Heart right ventricle (tissue), 16 donors: ENCODE results near the gene BRAT1. TPM values are rescaled to one million over a fixed set of nuclear protein-coding genes. Genes with fewer than 3 reads are reported as not detected.

Source experiments
- ATAC-seq, 8 donors: fragments of 200-7000 bp; cut with Tn5 transposase; one replicate each; pipeline ENCODE4 v1.9.1; 2020; ENCODE audit warnings: mild to moderate bottlenecking in 8 of 8, moderate library complexity in 8 of 8, moderate number of reproducible peaks in 1 of 8
- DNase-seq, 2 donors: peaks; one replicate each; pipeline ENCODE4 v3.0.0-alpha.2; 2020
- H3K27ac ChIP-seq, 10 donors: fragments of 200-600 bp; sonication (generic) in 2 of 10; one replicate each; pipeline versions ENCODE4 v1.5.0 to v1.8.0; 2020 to 2022; ENCODE audit warnings: mild to moderate bottlenecking in 3 of 10
- H3K27me3 ChIP-seq, 7 donors: fragments of 200-600 bp; one replicate each; pipeline ENCODE4 v1.8.0; 2021 to 2022; ENCODE audit warnings: mild to moderate bottlenecking in 2 of 7
- H3K36me3 ChIP-seq, 9 donors: fragments of 200-600 bp; sonication (generic) in 1 of 9; one replicate each; pipeline versions ENCODE4 v1.5.0 to v1.8.0; 2020 to 2022; ENCODE audit warnings: mild to moderate bottlenecking in 2 of 9
- H3K4me1 ChIP-seq, 9 donors: fragments of 200-600 bp; sonication (generic) in 1 of 9; one replicate each; pipeline versions ENCODE4 v1.5.0 to v1.8.0; 2020 to 2022; ENCODE audit warnings: mild to moderate bottlenecking in 4 of 9
- H3K4me3 ChIP-seq, 10 donors: fragments of 200-600 bp; sonication (generic) in 2 of 10; one replicate each; pipeline versions ENCODE4 v1.5.0 to v1.8.0; 2020 to 2022; ENCODE audit warnings: mild to moderate bottlenecking in 7 of 10, moderate library complexity in 2 of 10
- H3K9me3 ChIP-seq, 11 donors: fragments of 200-600 bp in 10 of 11; sonication (generic) in 2 of 11; one replicate each; pipeline versions ENCODE4 v1.5.0 to v1.8.0; 2013 to 2022; ENCODE audit warnings: mild to moderate bottlenecking in 2 of 11, control low read depth in 1 of 11, moderate library complexity in 1 of 11
- WGBS, 2 donors: extraction: QIAGEN DNeasy Blood & Tissue Kit; methylation state at CpG; one replicate each; pipeline ENCODE4 v1.1.7; 2013; ENCODE audit warnings: inconsistent platforms in 1 of 2; 5-methylcytosine and 5-hydroxymethylcytosine counted together
- intact Hi-C, 10 donors: fragments of 100-400 bp; cut with DNase I; formaldehyde crosslinking; loops; one replicate each; pipeline versions ENCODE4 v1.11.1 to v1.14.2; 2022
- polyA plus RNA-seq, 2 donors: library from polyadenylated mRNA; stranded (reverse); fragments of 200-250 nt; gene quantifications; one replicate each; pipeline ENCODE4 v1.2.3, GENCODE V29; 2013
- total RNA-seq, 10 donors: library from RNA; stranded (reverse); fragmentation: NEBNext Ultra II Directional in 3 of 10; extraction: Animal tissue kit (Norgen Biotek cat#: 25700) in 3 of 10; gene quantifications; one replicate each; pipeline versions ENCODE4 v1.2.1 to v1.2.4, GENCODE V29; 2021 to 2023
- TF ChIP-seq, protein P1 (sequence below), 9 donors: fragments of 200-600 bp; sonication (generic) in 2 of 9; IDR thresholded peaks; one replicate each; pipeline versions ENCODE4 v1.5.0 to v1.8.0; 2021 to 2022; ENCODE audit warnings: antibody characterized with exemption in 9 of 9, mild to moderate bottlenecking in 5 of 9, moderate library complexity in 1 of 9
- donor health status: Arrhythmogenic right ventricular cardiomyopathy.
- donor health status: ischemic (EF 13 %, LVEDD 7.1; RV severe dilation, severe dysfunction).
- donor health status: healthy with polysubstance abuse.
- donor health status: DM: no; HTN: yes; CAD: no.
- donor health status: DM: no; HTN: no; CAD: no.
- donor health status: ischemic (EF 25% LVEDD 6.9; RV normal size, moderate dysfunction).
- donor health status: ischemic (EF 25% LVEDD 5.7; RV mildly dilated, moderate dysfunction).
- donor health status: healthy.
- donor health status: DM: yes; HTN: yes; CAD: no.
- donor health status: Ischemic cardiomyopathy.
- donor health status: ischemic (EF 35%, LVEDD 5.7; RV mildly dilated, moderate dysfunction).
- donor health status: nonischemic (EF 11% LVEDD 7.7; RV severe dilation, severe dysfunction).
- donor health status: DM: yes; HTN: yes; CAD: no.
- donor health status: PGD.
- donor health status: ischemic (EF 29% LVEDD 5.4; RV normal size, mild dysfunction).
- donor health status: nonischemic (EF 23%, LVEDD 6.1; RV moderate dilation, normal function).

Gene BRAT1
- total and polyA plus RNA-seq, 12 donors, result 10.6 to 22.8 (median 13.9) TPM

DNA sequence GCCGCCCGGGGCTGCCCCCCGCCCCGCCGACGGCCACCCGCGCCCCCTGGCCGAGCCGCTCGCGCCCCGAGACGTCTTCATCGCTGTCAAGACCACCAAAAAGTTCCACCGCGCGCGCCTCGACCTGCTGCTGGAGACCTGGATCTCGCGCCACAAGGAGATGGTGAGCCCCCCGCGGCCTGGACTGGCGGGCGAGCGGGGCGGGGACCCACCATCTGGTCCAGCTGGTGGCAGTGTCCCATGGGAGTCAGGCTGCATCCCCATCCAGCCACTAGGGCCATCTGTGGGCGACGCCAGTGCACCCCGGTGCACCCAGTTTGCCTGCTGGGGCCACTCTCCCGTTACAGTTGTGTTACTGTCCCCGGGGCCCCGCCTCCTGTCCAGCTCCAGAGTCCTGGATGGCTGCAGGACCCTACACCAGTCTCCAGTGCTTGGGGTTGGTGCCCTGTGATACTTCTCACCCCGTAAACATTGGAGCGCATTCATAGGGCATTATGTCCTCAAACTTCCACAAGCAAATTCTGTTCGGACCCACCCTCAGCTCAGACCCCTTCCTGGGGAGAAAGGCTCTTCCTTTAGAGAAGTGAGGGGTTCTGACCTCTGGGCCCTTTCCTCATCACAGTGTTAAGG lies 35.1 kb downstream of the BRAT1 start:
- peaks cover 0 to 30% (median 6%) of the 10 kb centered on the region in 7 donors for H3K27me3 ChIP-seq
- intact Hi-C loops, result loop anchor here in 4 of 10 donors (5.0 kb wide), 4 partner anchors 33 to 48 kb away; partner anchors contain the start of genes GRIFIN (in 2 of the 4), BRAT1 (in 1 of the 4) and IQCE (in 1 of the 4)
- DNase-seq, result no peak
- peak overlapping the region; percentile 33 to 82 (median 66) for H3K4me3 ChIP-seq
- H3K4me1 ChIP-seq, result peaks cover 27 to 82% (median 59%) of the 10 kb centered on the region in 9 donors
- H3K9me3 ChIP-seq, result no peaks in the 10 kb centered on the region
- H3K27ac ChIP-seq, result peak overlapping the region in 7 of 10 donors; percentile 11 to 87 (median 58)
- TF ChIP-seq, protein P1, sequence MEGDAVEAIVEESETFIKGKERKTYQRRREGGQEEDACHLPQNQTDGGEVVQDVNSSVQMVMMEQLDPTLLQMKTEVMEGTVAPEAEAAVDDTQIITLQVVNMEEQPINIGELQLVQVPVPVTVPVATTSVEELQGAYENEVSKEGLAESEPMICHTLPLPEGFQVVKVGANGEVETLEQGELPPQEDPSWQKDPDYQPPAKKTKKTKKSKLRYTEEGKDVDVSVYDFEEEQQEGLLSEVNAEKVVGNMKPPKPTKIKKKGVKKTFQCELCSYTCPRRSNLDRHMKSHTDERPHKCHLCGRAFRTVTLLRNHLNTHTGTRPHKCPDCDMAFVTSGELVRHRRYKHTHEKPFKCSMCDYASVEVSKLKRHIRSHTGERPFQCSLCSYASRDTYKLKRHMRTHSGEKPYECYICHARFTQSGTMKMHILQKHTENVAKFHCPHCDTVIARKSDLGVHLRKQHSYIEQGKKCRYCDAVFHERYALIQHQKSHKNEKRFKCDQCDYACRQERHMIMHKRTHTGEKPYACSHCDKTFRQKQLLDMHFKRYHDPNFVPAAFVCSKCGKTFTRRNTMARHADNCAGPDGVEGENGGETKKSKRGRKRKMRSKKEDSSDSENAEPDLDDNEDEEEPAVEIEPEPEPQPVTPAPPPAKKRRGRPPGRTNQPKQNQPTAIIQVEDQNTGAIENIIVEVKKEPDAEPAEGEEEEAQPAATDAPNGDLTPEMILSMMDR (IDR thresholded peaks at IDR 0.05), result peak in 1 of 9 donors; percentile 4
- H3K36me3 ChIP-seq, result peaks cover 0 to 7% (median 2%) of the 10 kb centered on the region in 9 donors
- ATAC-seq, result no peak
- 3% methylated on average over 31 to 37 of the region's 37 CpGs for WGBS, 2 donors

DNA sequence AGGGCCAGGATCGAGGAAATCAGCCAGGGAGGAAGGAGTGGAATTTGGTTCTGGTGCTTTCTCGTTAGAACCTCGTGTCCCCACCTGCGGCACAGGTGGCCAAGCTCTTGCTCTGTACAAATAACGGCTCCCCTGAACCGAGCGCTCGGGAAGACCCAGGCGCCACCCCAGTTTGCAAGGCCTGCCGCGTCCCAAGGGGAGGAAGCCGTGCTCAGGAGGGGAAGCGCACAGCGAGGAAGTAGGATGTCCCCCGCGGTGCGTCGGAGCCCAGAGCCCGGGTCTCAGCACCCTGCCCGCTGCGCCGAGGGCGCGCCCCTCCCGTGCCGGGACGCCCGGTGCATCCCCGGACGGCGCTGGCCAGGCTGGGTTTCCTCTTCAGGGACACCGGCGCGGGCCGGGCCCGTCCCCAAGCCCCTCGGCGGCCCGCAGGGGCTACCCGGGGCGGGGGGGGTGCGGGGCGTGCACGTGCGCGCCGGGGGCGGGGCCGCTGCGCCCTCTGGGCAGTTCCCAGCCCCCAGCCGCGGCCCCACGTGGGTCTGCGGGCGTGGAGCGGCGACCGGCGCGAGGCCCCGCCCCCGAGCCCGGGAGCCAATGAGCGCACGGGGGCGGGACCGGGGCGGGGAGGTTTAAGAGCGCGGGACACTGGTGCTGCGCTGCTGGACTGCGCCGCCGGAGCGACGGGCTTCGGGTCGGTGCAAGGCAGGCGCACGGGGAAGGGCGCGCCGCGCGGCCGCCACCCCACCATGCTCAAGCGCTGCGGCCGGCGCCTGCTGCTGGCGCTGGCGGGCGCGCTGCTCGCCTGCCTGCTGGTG lies 36.0 kb downstream of the BRAT1 start, which contains the start of gene LFNG:
TSS of gene LFNG (plus strand) at position 656 of the 812 bp plus-strand sequence. CDS start at position 744, 88 bp downstream.
- 0 to 1% methylated on average over 94 to 95 of the region's 95 CpGs for WGBS, 2 donors
- H3K4me1 ChIP-seq, result peaks cover 20 to 73% (median 54%) of the 10 kb centered on the region in 9 donors
- H3K9me3 ChIP-seq, result no peaks in the 10 kb centered on the region
- intact Hi-C loops, result loop anchor here in 2 of 10 donors (5.0 kb wide), 2 partner anchors 37 to 42 kb away; partner anchors contain the start of gene GRIFIN (in 1 of the 2)
- H3K36me3 ChIP-seq, result no peaks in the 10 kb centered on the region
- TF ChIP-seq, protein P1 (IDR thresholded peaks at IDR 0.05), result peak in 1 of 9 donors; percentile 10
- H3K4me3 ChIP-seq, result peak within 1 kb of the TSS; percentile 33 to 82 (median 66)
- DNase-seq (peak; percentile 86 to 89), ATAC-seq (peak; percentile 72 to 92 (median 84))
- H3K27ac ChIP-seq, result peak within 1 kb of the TSS in 9 of 10 donors; percentile 11 to 87 (median 62)
- H3K27me3 ChIP-seq, result peaks cover 0 to 30% (median 6%) of the 10 kb centered on the region in 7 donors

DNA sequence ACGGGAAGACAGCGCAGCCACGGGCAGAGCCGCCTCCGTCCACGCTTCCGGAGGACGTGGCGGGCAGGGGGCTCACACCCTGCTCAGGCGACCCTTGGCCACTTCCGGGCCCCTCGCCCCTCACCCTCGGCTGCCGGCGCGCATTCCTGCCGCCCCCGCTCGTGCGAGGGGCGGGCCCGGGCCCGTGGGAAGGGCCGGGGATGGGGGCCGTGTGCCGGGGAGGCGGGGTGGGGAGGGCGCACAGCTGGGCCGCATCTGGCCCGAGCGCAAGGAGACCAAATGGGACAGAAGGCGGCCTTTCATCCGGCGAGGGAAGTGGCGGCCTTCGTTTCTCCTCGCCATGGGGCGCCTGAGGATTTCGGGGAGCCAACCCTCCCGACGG lies 36.6 kb downstream of the BRAT1 start:
- Histone ChIP-seq H3K27ac (peak overlapping the region in 9 of 10 donors; percentile 6 to 82 (median 58)), H3K4me3 (peak overlapping the region in 9 of 10 donors; percentile 47 to 82 (median 60)), H3K4me1 (peaks cover 20 to 67% (median 48%) of the 10 kb centered on the region in 9 donors), H3K36me3 (no peaks in the 10 kb centered on the region), H3K27me3 (peaks cover 0 to 27% (median 6%) of the 10 kb centered on the region in 7 donors), H3K9me3 (no peaks in the 10 kb centered on the region)
- intact Hi-C loops, result loop anchor here in 2 of 10 donors (5.0 kb wide), 2 partner anchors 36 to 41 kb away; partner anchors contain the start of gene GRIFIN (in 1 of the 2)
- TF ChIP-seq, protein P1 (IDR thresholded peaks at IDR 0.05), result no peak
- ATAC-seq, result peak in 4 of 8 donors; percentile 2 to 16 (median 12)
- DNase-seq, result no peak
- WGBS, 2 donors, result 7% methylated on average over 38 to 41 of the region's 41 CpGs
